Common myeloid progenitor, CD34-positive (primary cell): ENCODE results near the gene RAB3IP.

Experiments used
- CTCF ChIA-PET: fragments of 350-600 bp; sonication (Branson Sonifier 250); formaldehyde crosslinking; loops from one replicate; lab custom pipeline; 2021; ENCODE audit warnings: antibody characterized with exemption; lab: Charles Lee
- POLR2A ChIA-PET: fragments of 350-600 bp; sonication (Branson Sonifier 250); formaldehyde crosslinking; loops from one replicate; lab custom pipeline; 2021; ENCODE audit warnings: antibody characterized with exemption; lab: Charles Lee
- DNase-seq, 3 donors: peaks; one replicate each; pipeline versions ENCODE4 v3.0.0 to v3.0.0-alpha.2; 2013
- H3K27ac ChIP-seq, 2 experiments: 1 replicate in 1 of 2; 2 replicates in 1 of 2; pipeline ENCODE4 v1.7.0; 2013; ENCODE audit warnings: inconsistent platforms in 2 of 2, low read length in 2 of 2, mild to moderate bottlenecking in 2 of 2, low read depth in 1 of 2, moderate library complexity in 1 of 2; ENCODE audit not compliant: severe bottlenecking in 2 of 2, insufficient read depth in 1 of 2, poor library complexity in 1 of 2
- H3K27me3 ChIP-seq, 5 experiments: replicated peaks in 2 of 5; 1 replicate in 3 of 5; 2 replicates in 2 of 5; pipeline versions ENCODE4 v1.6.1 to v1.7.0; 2013; ENCODE audit warnings: low read length in 4 of 5, mild to moderate bottlenecking in 2 of 5, moderate library complexity in 2 of 5, inconsistent platforms in 1 of 5; ENCODE audit not compliant: insufficient read depth in 5 of 5, control insufficient read depth in 4 of 5
- H3K36me3 ChIP-seq, 4 experiments: 1 replicate in 2 of 4; 2 replicates in 2 of 4; pipeline versions ENCODE4 v1.6.1 to v1.7.0; 2013; ENCODE audit warnings: low read length in 3 of 4, control low read depth in 1 of 4, mild to moderate bottlenecking in 1 of 4; ENCODE audit not compliant: control insufficient read depth in 4 of 4, insufficient read depth in 4 of 4
- H3K4me1 ChIP-seq, 4 experiments: 1 replicate in 3 of 4; 2 replicates in 1 of 4; pipeline versions ENCODE4 v1.6.1 to v1.7.1; 2013; ENCODE audit warnings: low read length in 3 of 4, mild to moderate bottlenecking in 3 of 4, control low read depth in 1 of 4, inconsistent platforms in 1 of 4, moderate library complexity in 1 of 4; ENCODE audit not compliant: control insufficient read depth in 4 of 4, insufficient read depth in 4 of 4; ENCODE audit errors: control extremely low read depth in 1 of 4
- H3K4me3 ChIP-seq, 7 experiments: 1 replicate in 4 of 7; 2 replicates in 3 of 7; pipeline versions ENCODE4 v1.5.1 to v1.7.0; 2013; ENCODE audit warnings: mild to moderate bottlenecking in 7 of 7, low read length in 6 of 7, moderate library complexity in 6 of 7, inconsistent platforms in 2 of 7, low read depth in 2 of 7, control low read depth in 1 of 7; ENCODE audit not compliant: insufficient read depth in 4 of 7, control insufficient read depth in 1 of 7; ENCODE audit errors: extremely low read depth in 1 of 7
- H3K9me3 ChIP-seq, 5 experiments: 1 replicate in 4 of 5; 2 replicates in 1 of 5; pipeline versions ENCODE4 v1.6.1 to v1.7.1; 2013; ENCODE audit warnings: low read length in 4 of 5, mild to moderate bottlenecking in 2 of 5, inconsistent platforms in 1 of 5, low read depth in 1 of 5, moderate library complexity in 1 of 5; ENCODE audit not compliant: control insufficient read depth in 4 of 5, insufficient read depth in 2 of 5; ENCODE audit errors: control extremely low read depth in 1 of 5
- WGBS: methylation state at CpG from one replicate; pipeline ENCODE4 v1.1.5; 2013; ENCODE audit not compliant: insufficient coverage; 5-methylcytosine and 5-hydroxymethylcytosine counted together

Gene RAB3IP

GRCh38 chr12:69834576-69834975 is 95.9 kb downstream of the RAB3IP start:
- Histone ChIP-seq H3K27me3 (peaks cover 0 to 3% (median 0%) of the 10 kb centered on the region in 5 experiments), H3K9me3 (no peaks in the 10 kb centered on the region), H3K4me3 (no peak overlapping the region), H3K4me1 (no peaks in the 10 kb centered on the region), H3K36me3 (no peaks in the 10 kb centered on the region), H3K27ac (no peak overlapping the region)
- POLR2A ChIA-PET, result no interaction called here
- DNase-seq, result no peak
- CTCF ChIA-PET, result no interaction called here

- CTCF ChIA-PET, result no interaction called here
- POLR2A ChIA-PET, result no interaction called here
- H3K36me3 ChIP-seq, result no peaks in the 10 kb centered on the region
Measured at GRCh38 chr12:69835081-69835480, 96.4 kb downstream of the RAB3IP start.

GRCh38 chr12:69836015-69836414 is 97.4 kb downstream of the RAB3IP start:
- POLR2A ChIA-PET, result no interaction called here
- DNase-seq, result no peak

More at GRCh38 chr12:69835081-69835480, 96.4 kb downstream of the RAB3IP start:
- Histone ChIP-seq H3K27ac (no peak overlapping the region), H3K4me1 (no peaks in the 10 kb centered on the region), H3K27me3 (peaks cover 0 to 3% (median 0%) of the 10 kb centered on the region in 5 experiments), H3K4me3 (no peak overlapping the region), H3K9me3 (no peaks in the 10 kb centered on the region)
- WGBS, result 100% methylated on average over 2 of the region's 3 CpGs
- DNase-seq, result no peak

GRCh38 chr12:69837191-69837590 is 98.5 kb downstream of the RAB3IP start:
- Histone ChIP-seq H3K36me3 (no peaks in the 10 kb centered on the region), H3K4me3 (no peak overlapping the region), H3K27me3 (peaks cover 0 to 3% (median 0%) of the 10 kb centered on the region in 5 experiments), H3K27ac (no peak overlapping the region), H3K4me1 (no peaks in the 10 kb centered on the region), H3K9me3 (no peaks in the 10 kb centered on the region)
- ChIA-PET POLR2A (no interaction called here), CTCF (no interaction called here)
- WGBS, result 95% methylated on average over 3 of the region's 4 CpGs
- DNase-seq, result no peak

More at GRCh38 chr12:69836015-69836414, 97.4 kb downstream of the RAB3IP start:
- Histone ChIP-seq H3K4me3 (no peak overlapping the region), H3K36me3 (no peaks in the 10 kb centered on the region), H3K4me1 (no peaks in the 10 kb centered on the region), H3K27ac (no peak overlapping the region), H3K27me3 (peaks cover 0 to 3% (median 0%) of the 10 kb centered on the region in 5 experiments), H3K9me3 (no peaks in the 10 kb centered on the region)
- WGBS, result 99% methylated on average over 11 of the region's 13 CpGs
- CTCF ChIA-PET, result no interaction called here

GRCh38 chr12:69837657-69838415 is 99.2 kb downstream of the RAB3IP start:
- no peak overlapping the region for H3K27ac ChIP-seq
- no peaks in the 10 kb centered on the region for H3K36me3 ChIP-seq
- DNase-seq, result no peak
- POLR2A ChIA-PET, result no interaction called here
- H3K27me3 ChIP-seq, result peaks cover 0 to 3% (median 0%) of the 10 kb centered on the region in 5 experiments
- CTCF ChIA-PET, result no interaction called here
- H3K4me1 ChIP-seq, result no peaks in the 10 kb centered on the region
- 97% methylated on average over 3 of the region's 4 CpGs for WGBS
- no peaks in the 10 kb centered on the region for H3K9me3 ChIP-seq
- no peak overlapping the region for H3K4me3 ChIP-seq

GRCh38 chr12:69840727-69841126 is 102.1 kb downstream of the RAB3IP start:
- no CpG with 5 or more reads among the region's 3 CpGs for WGBS
- no peak overlapping the region for H3K27ac ChIP-seq
- no peaks in the 10 kb centered on the region for H3K36me3 ChIP-seq
- POLR2A ChIA-PET, result no interaction called here
- H3K9me3 ChIP-seq, result no peaks in the 10 kb centered on the region
- H3K4me3 ChIP-seq, result no peak overlapping the region
- H3K27me3 ChIP-seq, result peaks cover 0 to 3% (median 0%) of the 10 kb centered on the region in 5 experiments
- CTCF ChIA-PET, result no interaction called here
- DNase-seq, result no peak
- H3K4me1 ChIP-seq, result no peaks in the 10 kb centered on the region

GRCh38 chr12:69843608-69844007 is 104.9 kb downstream of the RAB3IP start:
- CTCF ChIA-PET, result no interaction called here
- H3K4me3 ChIP-seq, result no peak overlapping the region
- peaks cover 0 to 3% (median 0%) of the 10 kb centered on the region in 5 experiments for H3K27me3 ChIP-seq
- H3K36me3 ChIP-seq, result no peaks in the 10 kb centered on the region
- no CpG with 5 or more reads among the region's 2 CpGs for WGBS
- no peaks in the 10 kb centered on the region for H3K9me3 ChIP-seq
- no peak overlapping the region for H3K27ac ChIP-seq
- POLR2A ChIA-PET, result no interaction called here
- DNase-seq, result no peak
- H3K4me1 ChIP-seq, result no peaks in the 10 kb centered on the region
